ENCODE data around the gene LTBP1.

- TF ChIP-seq CTCF (IDR thresholded peaks at IDR 0.05; ENCODE audit: insufficient read depth, low read length) (no peak), POLR2AphosphoS5 (IDR thresholded peaks at IDR 0.05; ENCODE audit: low read depth) (no peak), SPI1 (IDR thresholded peaks at IDR 0.05; ENCODE audit: borderline replicate concordance, low read depth) (no peak), REST (IDR thresholded peaks at IDR 0.05; ENCODE audit: insufficient replicate concordance, low read depth) (no peak)
Observed at GRCh38 chr2:33426666-33427231, 480.0 kb downstream of the LTBP1 start.

All from HL-60 (cell line).